Measurements from ENCODE around the gene ZCCHC18. TPM values are rescaled to one million over a fixed set of nuclear protein-coding genes. Genes with fewer than 3 reads are reported as not detected.

The ZCCHC18 gene
- 0.55 and 2.0 TPM in 2 replicates for total RNA-seq

GRCh38 chrX:104112326-104112951 lies at the start of gene ZCCHC18:
Gene ZCCHC18, plus strand, starts transcription at chrX:104112523. Its CDS starts 1,589 bp downstream, at chrX:104114112.

DNA sequence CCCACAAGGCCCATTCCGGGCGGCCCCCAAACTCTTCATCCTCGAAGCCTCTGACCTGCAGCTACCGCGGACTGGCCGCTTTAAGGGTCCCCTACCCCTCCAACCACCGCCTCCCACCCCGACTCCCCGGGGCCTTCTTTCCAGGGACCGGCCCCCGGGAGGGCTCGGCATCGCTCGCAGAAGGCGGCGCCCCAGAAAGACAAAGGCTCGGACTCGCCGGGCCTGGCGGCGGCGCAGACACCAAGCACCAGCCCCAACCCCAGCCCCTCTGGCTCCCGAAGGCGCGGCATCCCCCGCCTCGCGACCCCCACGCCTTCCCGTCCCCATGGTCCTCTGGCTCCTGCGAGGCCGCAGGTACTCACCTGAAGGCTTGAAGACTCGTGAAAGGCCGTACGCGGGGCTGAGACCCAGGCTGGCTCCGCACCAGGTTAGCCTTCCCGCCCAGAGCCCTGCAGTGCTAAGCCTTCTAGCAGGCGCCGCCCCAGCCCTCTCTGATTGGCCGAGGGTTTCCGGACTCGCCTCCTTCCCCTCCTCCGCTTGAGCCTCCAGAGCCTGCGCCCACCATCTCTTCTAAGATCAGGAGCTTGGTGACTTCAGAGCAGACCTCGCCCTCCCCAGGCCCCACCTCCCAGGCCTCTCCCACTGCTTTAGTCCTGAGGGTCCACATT lies 36.4 kb upstream of the ZCCHC18 start, which contains the start of gene TMSB15C:
Gene TMSB15C, minus strand, starts transcription at position 459 of the 668 bp plus-strand sequence.

GRCh38 chrX:104156630-104157529 lies 44.6 kb downstream of the ZCCHC18 start, which contains the start of gene SLC25A53:
Gene SLC25A53, minus strand, starts transcription at chrX:104157009. Its CDS starts 51,752 bp downstream, at chrX:104105257.

Other genes with a start within 250 kb of the ZCCHC18 start
- 4.9 and 6.1 TPM in 2 replicates for gene TMSB15B, start 149.9 kb upstream of the ZCCHC18 start, total RNA-seq
- gene H2BW1, start 98.8 kb upstream of the ZCCHC18 start, total RNA-seq = not detected in 2 replicates
- not detected in 2 replicates for gene H2BW2, start 72.6 kb upstream of the ZCCHC18 start, total RNA-seq
- 5.6 and 6.2 TPM in 2 replicates for gene TMSB15C, start 36.3 kb upstream of the ZCCHC18 start, total RNA-seq
- 5.8 and 8.9 TPM in 2 replicates for gene SLC25A53, start 44.5 kb downstream of the ZCCHC18 start, total RNA-seq
- 25.7 and 27.9 TPM in 2 replicates for gene FAM199X, start 53.9 kb downstream of the ZCCHC18 start, total RNA-seq
- 0.12 TPM in 1 of 2 replicates, not detected in the other for gene ESX1, start 142.4 kb downstream of the ZCCHC18 start, total RNA-seq